ENCODE results near the gene TRAPPC5.

DNA sequence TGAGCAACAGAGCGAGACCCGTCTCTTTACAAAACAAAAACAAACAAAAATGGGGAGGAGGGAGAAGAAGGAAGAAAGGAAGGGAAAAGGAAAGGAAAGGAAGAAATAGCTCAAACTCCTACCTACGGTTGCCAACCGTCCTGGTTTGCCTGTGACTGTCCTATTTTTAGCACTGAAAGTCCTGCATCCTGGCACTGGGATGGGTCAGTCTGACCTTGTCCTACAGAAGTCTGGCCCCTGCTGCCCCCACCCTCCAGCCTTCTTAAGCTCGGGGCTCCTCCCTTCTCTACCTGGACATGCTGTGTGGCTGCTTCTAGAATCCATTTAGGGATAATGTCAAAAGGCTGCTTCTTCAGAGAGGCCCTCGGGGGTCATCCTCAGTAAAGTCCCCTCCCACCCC is 45.0 kb upstream of the TRAPPC5 start:
- no peak for TF ChIP-seq POLR2A (IDR thresholded peaks at IDR 0.05; ENCODE audit: low read depth, low read length)
- TF ChIP-seq POLR2AphosphoS5 (IDR thresholded peaks at IDR 0.05; ENCODE audit: low read depth, low read length), result no peak
- TF ChIP-seq TAF1 (IDR thresholded peaks at IDR 0.05; ENCODE audit: borderline replicate concordance, low read depth, low read length), result no peak
